ENCODE measurements around the gene WNK1.

DNA sequence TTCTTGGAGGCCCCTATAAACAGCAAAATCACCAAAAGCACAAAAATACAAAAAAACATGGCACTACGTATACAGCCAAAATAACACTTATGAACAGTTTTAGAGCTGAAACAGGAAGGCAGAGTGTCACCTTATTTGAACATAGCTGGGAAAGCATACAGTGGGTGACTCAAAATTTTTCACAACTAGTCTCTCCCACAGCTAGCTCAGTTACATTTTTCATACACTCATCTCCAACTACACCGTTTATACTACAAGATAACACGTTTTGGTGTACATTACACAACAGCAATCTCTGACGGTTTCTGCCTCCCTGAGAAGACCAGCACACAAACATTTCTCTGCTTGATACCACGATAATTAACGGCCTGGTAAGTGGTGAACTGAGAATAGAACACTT, 194.3 kb downstream of the WNK1 start:
- no peak for TF ChIP-seq CTCF (IDR thresholded peaks at IDR 0.05; ENCODE audit: low read depth, low read length)
- no peak for TF ChIP-seq EZH2phosphoT487 (IDR thresholded peaks at IDR 0.05; ENCODE audit: low read depth)
